Ishikawa (cell line): Measurements from ENCODE around the gene PLA2G15.

ENCODE experiments used
- EP300 ChIP-seq: IDR thresholded peaks from 2 replicates; pipeline ENCODE4 v1.6.1; 2012; ENCODE audit warnings: borderline replicate concordance
- ZBTB7A ChIP-seq: IDR thresholded peaks from 2 replicates; pipeline ENCODE4 v1.6.1; 2012; ENCODE audit warnings: low read depth

DNA sequence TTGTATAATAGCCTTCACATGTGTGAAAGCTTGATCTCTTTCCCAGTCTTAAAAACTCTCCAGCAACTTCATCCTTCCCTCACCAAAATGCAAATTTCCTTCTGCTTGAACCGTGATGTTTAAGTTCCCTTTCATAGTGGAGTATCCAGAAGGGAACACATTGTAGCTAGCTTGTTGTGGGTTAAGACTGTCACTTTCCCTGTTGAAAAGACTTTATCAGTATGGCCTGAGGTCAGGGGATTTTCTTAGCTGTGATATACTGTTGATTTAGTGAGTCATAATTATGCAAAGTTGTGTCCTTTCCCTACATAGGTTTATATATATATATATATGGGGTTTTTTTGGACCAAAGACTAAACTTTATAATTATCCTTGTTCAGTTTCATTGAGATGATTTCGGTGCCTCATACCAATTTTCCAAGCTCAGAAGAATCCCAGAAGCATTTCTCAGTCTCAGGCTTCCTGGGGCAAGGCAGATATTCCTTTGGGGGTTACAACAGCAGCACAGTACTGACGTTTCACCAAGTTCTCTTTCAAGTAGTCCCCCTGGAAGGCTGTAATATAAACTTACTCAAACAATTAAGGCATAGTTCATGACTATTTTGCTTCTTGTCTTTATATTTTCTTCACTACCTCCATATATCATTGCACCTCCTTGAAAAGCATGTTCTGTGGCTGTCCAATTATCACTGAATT lies 44.9 kb upstream of the PLA2G15 start:
- TF ChIP-seq EP300: no peak
- no peak for TF ChIP-seq ZBTB7A
